HG03521 (cell line): ENCODE data around the gene OR2A7.
"Not testable (repeated sequence)": the region's sequence is repeated elsewhere in the genome, so short reads cannot be mapped to it uniquely, and the experiment has no call there.

ENCODE experiments used
- ATAC-seq: cut with Tn5 transposase; IDR thresholded peaks from one replicate; pipeline ENCODE4 v1.9.1; 2021; ENCODE audit warnings: mild to moderate bottlenecking, moderate library complexity; ENCODE audit not compliant: unreplicated experiment

The OR2A7 gene

DNA sequence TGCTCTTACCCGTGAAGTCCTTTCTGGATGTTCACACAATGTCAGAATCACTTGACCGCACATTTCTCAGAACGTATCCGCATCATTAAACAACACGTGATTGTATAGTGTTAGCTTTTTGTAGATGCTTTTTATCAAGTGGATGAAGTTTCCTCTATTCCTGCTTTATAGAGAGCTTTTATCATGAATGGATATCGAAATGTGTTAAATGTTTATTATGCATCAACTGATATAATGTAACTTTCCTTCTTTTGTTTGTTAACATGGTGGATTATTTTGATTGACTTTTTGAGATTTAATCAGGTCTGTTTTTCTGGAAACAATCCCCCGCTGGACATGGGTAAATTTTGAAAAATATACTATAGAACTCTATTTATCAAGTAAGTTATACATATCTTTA is at the start of gene OR2A7:
Gene OR2A7, minus strand, starts transcription at position 101 of the 400 bp plus-strand sequence. CDS start 5,164 bp downstream, outside the sequence.
- not testable (repeated sequence) for ATAC-seq

DNA sequence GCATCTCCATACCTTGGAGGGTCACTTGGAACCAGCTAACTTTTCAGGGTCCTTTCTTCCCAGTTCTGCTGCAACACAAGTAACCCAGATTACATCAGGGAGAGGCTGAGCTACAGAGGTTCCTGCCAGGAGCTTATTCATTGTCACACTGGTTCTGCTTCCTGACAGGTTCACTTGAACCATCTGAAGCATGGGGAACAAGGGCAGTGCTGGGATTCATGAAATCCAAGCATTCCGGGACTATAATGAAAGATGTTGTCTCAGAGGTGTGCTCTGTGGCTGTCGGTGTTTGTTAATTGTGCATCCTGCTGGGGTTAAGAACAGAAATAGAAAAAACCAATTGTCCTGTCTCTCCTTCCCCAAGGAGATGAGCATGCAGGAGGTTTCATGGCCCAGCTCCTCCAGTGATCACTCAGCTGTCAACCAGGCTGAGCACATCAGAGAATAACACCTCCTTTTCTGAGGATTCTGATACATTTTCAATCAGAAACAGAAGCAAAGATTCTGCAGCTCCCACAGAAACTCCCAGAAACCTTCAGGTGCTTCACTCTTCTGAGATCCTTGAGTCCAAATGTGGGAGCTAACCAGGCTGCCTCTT is 47.4 kb upstream of the OR2A7 start, which contains the start of gene OR2A1:
Gene OR2A1, plus strand, starts transcription at position 548 of the 598 bp plus-strand sequence. CDS start 5,706 bp downstream, outside the sequence.
- ATAC-seq: not testable (repeated sequence)

- ATAC-seq: not testable (repeated sequence)
These were observed 46.6 kb upstream of the OR2A7 start for GRCh38 chr7:144311218-144311617.

GRCh38 chr7:144309702-144310101 is 45.1 kb upstream of the OR2A7 start:
- not testable (repeated sequence) for ATAC-seq

DNA sequence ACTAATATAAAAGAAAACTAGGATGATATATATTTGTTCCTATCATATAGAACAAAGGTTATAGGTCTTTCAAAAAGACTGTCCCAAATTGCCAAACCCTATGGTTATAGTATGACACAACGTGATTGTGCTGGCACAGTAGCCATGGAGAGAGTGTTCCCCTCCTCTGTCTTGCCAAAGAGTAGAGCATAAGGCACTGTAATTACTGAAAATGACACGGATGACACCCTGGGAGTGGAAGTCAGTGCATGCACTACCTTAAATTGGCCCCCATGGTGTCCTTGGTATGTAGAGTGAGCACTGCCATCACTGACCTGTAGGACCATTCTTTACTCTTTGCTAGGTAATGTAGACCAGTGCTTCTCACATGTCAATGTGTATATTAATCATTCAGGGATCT is 40.6 kb upstream of the OR2A7 start:
- not testable (repeated sequence) for ATAC-seq

DNA sequence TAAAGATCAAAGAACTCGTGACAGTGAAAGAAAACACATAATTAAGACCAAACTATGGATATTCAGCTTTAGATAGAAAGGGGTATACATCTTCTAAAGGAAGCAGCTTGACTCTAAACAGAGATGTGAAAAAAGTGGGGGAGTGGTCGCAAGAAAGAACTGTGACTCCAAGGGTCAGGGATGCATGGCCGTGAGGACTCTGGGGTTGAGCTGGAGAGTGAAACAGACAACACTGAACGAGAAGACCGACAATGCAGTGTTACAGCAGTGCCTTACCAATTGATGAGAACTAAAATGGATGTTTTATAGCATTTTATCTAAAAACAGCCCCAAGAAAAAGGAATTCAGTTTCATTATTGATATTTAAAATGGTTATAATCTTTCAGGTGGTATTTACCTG is 39.0 kb upstream of the OR2A7 start:
- ATAC-seq: not testable (repeated sequence)

DNA sequence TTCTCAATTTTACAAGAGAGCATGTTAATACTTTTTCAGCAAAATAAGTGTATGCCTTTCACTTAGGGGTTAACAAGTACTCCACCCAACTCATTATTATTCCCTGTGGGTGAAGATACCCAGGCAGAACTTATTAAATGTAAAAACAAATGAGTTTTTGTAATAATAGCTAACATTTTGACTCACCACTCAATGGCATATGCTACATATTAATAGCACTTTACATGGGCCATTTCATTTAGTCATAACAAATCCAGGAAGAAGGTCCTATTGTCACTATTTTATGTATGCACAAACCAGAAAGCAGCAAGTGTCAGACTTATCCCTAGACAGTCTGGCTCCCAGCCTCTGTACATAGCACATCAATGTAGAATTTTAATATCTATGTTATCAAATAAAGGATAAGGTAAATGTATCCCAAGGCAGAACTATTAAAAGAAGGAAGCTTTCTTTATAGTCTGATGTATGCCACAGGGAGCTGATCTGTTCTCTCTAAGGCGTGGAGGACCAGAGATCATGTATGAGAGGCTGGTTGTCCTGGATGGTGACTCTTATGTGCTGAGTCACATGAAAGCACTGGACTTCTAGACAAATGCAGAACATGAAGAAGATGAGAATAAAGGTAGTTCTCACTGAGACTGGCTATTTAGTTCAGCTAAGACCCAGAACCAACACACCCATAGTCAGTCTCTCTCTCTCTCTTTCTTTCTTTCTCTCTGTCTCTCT is 38.1 kb upstream of the OR2A7 start:
- ATAC-seq: not testable (repeated sequence)

GRCh38 chr7:144293794-144294499 is 29.4 kb upstream of the OR2A7 start:
- ATAC-seq: peak; percentile 73

- ATAC-seq: not testable (repeated sequence)
These were observed 28.0 kb upstream of the OR2A7 start for GRCh38 chr7:144292384-144293161.

- ATAC-seq: not testable (repeated sequence)
These were observed 27.0 kb upstream of the OR2A7 start for GRCh38 chr7:144291607-144292006.

- ATAC-seq: not testable (repeated sequence)
These were observed 22.7 kb upstream of the OR2A7 start for GRCh38 chr7:144287171-144287784.

DNA sequence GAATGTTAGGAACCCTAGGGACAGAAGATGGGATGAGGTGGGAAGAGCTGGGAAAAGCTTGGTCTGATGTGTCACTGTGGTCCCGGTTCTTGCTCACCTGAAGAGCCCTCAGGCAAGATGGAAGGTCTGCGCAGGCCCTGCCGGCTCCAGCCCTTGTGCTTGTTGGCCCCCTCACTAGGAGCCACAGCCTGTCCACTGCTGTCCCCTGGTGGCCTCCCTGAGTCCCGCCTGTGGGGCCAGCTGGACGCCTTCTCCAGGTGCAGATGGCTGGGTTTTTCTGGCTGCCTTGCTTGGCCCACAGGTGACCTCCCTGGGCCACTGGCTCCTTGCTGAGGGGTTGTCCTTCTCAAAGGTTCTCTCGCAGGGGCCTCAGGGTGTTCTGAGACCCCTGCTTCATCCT is 19.1 kb upstream of the OR2A7 start:
- not testable (repeated sequence) for ATAC-seq

DNA sequence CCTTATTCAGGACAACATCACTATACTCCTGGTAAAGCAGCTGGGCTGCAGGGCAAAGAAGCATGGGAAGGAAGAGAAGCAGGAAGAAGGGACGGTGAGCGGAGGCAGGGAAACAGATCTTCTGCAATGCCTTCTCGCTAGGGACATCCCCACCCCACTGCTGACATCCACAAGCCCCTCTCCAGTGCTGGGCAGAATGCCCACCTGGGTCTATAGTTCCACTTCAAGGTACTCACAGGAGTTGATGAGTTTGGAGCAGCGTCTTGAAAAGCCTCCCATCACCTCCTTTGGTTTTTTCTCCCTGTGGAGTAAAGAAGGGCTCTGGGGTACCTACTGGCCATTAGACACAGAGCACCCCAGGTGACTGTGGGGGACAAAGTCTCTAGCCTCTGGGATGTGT is 17.9 kb upstream of the OR2A7 start:
- not testable (repeated sequence) for ATAC-seq

DNA sequence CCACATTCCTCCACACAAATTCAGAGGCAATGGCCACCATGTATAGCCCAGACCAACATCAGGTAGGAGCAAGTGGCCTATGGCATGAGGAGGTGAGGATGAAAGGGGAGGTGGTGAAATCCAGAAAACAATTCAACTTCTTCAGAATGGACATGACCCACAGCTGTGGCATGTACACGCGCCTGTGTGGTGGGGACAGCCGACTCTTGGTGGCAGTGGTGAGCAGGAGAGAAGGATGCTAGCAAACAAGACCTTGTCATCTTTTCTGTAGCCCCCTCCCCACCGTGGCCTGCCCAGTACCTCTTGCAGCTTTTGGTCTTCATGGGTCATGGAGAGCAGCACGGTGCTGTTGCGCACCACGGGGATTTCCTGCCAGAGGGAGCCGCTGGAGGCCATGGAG is 17.4 kb upstream of the OR2A7 start:
- ATAC-seq: not testable (repeated sequence)

DNA sequence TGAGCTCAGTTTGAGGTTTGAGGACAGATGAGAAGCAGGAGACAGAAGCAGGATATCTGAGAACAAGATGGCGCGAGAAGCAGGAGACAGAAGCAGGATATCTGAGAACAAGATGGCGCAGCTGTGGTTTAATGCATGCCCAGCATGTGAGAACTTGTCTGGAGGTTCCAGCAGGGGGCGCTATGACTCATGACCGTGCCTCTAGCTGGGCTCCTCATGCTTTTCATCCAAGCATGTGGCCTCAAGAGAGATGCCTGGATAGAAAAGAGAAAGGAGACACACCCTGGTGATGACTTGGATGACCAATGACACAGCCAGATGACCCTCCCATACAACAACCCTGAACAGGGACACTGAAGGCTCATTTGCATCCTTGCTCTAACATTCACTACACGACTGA is 15.4 kb upstream of the OR2A7 start:
- not testable (repeated sequence) for ATAC-seq

DNA sequence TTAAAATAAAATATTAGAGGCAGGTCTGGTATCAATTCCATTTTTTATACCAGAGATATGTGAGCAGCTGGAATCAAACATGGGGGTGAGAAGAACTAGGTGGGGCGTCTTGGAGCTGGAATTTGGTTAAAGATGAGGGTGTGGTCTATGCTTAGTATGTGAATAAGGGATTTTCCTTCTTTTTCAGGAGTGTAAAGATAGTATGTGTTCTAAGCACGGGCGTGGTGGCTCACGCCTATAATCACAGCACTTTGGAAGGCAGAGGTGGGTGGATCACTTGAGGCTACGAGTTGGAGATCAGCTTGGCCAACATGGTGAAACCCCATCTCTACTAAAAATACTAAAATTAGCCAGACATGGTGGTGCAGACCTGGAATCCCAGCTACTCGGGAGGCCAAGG is 10.7 kb upstream of the OR2A7 start:
- ATAC-seq: not testable (repeated sequence)

DNA sequence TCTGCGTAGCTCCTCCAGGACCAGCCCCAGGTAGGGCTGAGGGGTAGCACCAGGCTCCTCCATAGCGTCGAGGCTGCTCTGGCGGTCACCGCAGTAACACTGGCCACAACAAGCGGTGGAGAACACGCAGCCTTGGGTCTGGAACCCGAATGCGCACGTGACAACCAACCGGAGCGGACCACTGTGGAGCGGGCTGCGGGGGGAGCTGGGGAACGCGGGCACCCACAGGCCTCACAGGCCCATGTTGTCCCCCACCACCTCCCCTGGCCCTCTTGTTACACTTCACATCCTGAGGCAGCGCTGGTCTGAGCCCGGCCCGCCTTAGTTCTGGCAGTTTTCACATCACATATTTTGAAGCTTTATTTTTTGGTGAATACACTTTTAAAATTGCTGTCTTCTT is 4.6 kb upstream of the OR2A7 start, which contains the start of gene CTAGE8:
Gene CTAGE8, minus strand, starts transcription at position 101 of the 400 bp plus-strand sequence. Its CDS starts 38 bp downstream, at position 63.
- not testable (repeated sequence) for ATAC-seq

DNA sequence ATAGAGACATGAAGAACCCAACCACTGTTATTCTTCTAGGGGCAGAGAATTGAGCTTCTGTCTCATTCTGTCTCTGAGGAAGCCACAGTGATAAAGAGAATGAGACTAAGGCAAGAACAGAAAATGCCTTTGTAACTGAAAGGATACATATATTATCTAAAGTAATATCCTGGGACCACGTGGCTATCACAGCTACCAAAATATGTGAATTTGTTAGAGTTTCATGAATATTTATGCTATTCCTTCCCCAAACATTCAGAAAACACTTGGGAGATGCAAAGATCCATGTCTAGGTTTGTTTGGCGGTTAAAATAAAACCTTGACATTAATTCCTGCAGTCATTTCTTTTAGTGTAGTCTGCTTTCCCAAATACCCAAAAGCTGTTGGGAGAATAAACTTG is 2.5 kb downstream of the OR2A7 start:
- ATAC-seq: not testable (repeated sequence)

DNA sequence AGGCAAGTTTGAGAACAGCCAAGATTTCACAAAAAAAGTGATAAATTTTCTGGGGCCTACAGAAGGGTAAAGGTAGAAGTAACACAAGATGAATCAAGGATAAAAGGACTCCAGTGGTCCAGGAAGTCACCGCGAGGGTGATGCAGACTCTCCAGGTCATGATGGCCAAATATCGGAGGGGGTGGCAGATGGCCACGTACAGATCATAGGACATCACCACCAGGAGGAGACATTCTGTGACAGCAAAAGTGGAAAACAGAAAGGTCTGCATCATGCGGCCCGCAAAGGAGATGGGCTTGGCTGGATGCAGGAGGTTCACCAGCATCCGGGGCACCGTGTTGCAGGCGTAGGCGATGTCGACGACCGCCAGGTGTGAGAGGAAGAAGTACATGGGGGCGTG is 5.5 kb downstream of the OR2A7 start:
- not testable (repeated sequence) for ATAC-seq

GRCh38 chr7:144256112-144256511 is 8.5 kb downstream of the OR2A7 start:
- ATAC-seq: no peak
